Mucosa of rectum (tissue), 2 donors: ENCODE results near the gene IFRD1.

ENCODE experiments used
- H3K27ac ChIP-seq, 2 donors: one replicate each; pipeline ENCODE4 v1.7.0; 2013; ENCODE audit warnings: inconsistent platforms in 2 of 2, low read depth in 2 of 2, low read length in 2 of 2
- H3K27me3 ChIP-seq, 2 donors: one replicate each; pipeline ENCODE4 v1.7.0; 2013; ENCODE audit warnings: low read length in 2 of 2; ENCODE audit not compliant: control insufficient read depth in 2 of 2, insufficient read depth in 2 of 2
- H3K36me3 ChIP-seq, 2 donors: one replicate each; pipeline ENCODE4 v1.7.0; 2013; ENCODE audit warnings: low read length in 2 of 2; ENCODE audit not compliant: control insufficient read depth in 2 of 2, insufficient read depth in 2 of 2
- H3K4me1 ChIP-seq, 2 donors: one replicate each; pipeline ENCODE4 v1.7.0; 2013; ENCODE audit warnings: low read length in 2 of 2, mild to moderate bottlenecking in 1 of 2; ENCODE audit not compliant: control insufficient read depth in 2 of 2, insufficient read depth in 2 of 2
- H3K4me3 ChIP-seq, 2 donors: one replicate each; pipeline ENCODE4 v1.7.0; 2013; ENCODE audit warnings: low read length in 2 of 2
- H3K9ac ChIP-seq, 2 donors: one replicate each; pipeline ENCODE4 v1.7.0; 2013; ENCODE audit warnings: low read length in 2 of 2, low read depth in 1 of 2, mild to moderate bottlenecking in 1 of 2
- H3K9me3 ChIP-seq, 2 donors: one replicate each; pipeline ENCODE4 v1.7.0; 2013; ENCODE audit warnings: low read length in 2 of 2; ENCODE audit not compliant: control insufficient read depth in 2 of 2
- donor health status: healthy.
- donor health status: Normal muscosa, but diverticular disease.

Gene IFRD1

DNA sequence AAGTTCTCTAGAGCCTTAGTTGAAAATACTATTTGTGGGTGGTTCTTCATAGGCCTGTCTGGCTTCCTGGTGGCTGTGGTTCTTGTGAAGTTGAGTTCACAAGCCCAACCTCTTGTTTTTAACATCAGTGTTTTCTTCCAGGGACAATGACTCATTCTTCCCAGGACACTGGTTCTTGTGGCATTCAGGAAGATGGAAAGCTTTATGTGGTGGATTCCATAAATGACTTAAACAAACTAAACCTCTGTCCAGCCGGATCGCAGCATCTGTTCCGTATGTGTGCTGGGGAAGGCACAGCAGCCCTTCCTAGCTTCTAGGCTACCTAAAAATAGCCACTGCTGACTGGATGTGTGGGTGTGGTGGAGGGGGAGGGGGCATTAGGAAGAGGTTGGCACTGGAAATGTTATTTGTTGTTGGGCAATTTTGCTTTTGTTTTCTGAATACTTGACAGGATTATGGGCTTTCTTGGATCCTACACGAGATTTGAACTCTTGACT, 34.5 kb downstream of the IFRD1 start:
- no peaks in the 10 kb centered on the region for H3K36me3 ChIP-seq
- H3K27me3 ChIP-seq: no peaks in the 10 kb centered on the region
- H3K27ac ChIP-seq: peak overlapping the region; percentile 35 to 65
- no peak overlapping the region for H3K9ac ChIP-seq
- no peak overlapping the region for H3K4me3 ChIP-seq
- H3K9me3 ChIP-seq: no peaks in the 10 kb centered on the region
- H3K4me1 ChIP-seq: no peaks in the 10 kb centered on the region

DNA sequence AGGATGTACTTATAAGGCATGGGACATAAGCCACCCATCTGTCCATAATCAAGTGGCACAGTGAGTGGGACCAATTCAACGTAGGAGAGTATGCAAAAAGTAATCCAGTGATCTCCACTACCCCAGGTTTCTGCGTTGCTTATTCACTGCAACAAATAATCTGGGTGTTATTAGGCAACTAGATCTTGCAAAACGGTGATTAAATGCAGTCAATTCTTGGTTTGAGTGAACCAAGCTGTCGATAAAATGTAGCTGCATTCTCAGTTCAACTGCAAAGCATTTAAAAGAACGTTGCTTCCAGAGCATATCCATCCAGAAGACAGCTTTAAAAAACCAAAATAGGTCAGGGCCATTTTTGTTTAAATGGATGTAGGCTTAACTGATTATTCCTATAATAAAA, 35.5 kb downstream of the IFRD1 start:
- Histone ChIP-seq H3K36me3 (no peaks in the 10 kb centered on the region), H3K4me3 (no peak overlapping the region), H3K27ac (no peak overlapping the region), H3K9ac (no peak overlapping the region), H3K4me1 (no peaks in the 10 kb centered on the region), H3K27me3 (no peaks in the 10 kb centered on the region), H3K9me3 (no peaks in the 10 kb centered on the region)

DNA sequence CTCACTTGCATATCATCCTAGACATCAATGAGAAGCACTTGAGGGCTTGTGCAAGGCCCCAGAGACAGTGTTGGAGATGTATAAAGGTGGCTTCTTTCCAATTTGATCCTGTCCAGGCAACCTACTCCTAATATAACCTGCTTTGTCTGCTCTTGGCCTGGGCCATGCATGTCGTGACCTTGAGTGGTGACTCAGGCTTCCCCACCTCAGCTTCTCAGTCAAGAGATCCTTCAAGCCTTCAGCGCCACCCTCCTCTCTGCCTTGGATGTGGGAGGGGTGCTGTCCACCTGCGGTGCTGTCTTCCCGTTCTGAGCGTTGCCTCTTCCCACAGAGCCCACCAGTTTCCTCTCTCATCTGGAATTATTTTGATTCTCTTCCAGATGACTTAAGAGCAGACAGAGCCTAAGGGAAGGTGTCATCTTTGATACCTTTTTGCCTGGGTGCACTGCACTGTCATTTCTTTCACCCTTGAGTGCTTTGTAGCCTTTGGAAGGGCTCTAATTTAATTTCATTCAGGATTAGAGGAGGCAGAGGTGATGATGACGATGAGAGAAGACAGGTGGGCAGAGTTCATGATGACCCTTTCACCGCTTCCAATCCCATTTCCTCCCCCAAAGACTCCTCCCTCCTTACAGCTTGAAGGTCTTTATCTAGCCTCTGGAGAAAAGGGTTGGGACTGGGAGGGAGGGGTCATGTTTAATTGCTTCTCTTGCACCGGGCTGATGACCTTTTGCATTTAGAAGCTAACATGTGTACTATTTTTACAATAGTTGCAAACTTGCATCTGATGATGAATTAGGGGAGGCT, 37.4 kb downstream of the IFRD1 start:
- Histone ChIP-seq H3K36me3 (no peaks in the 10 kb centered on the region), H3K9me3 (no peaks in the 10 kb centered on the region), H3K9ac (no peak overlapping the region), H3K27me3 (no peaks in the 10 kb centered on the region), H3K4me1 (no peaks in the 10 kb centered on the region), H3K4me3 (no peak overlapping the region), H3K27ac (no peak overlapping the region)

DNA sequence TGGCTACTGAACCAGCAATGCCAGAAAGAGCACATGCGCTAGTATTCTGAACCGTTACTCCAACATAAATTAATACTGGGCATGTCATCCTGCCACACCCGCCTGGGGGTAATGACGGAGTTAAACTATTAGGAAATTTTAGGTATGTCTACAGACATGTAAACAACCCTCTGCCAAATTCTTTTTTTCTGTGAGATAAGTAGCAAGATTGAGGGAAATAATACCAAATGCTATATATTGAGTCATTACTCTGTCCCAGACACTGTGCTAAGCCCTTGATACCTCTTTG, 37.9 kb downstream of the IFRD1 start:
- no peak overlapping the region for H3K27ac ChIP-seq
- H3K4me1 ChIP-seq: no peaks in the 10 kb centered on the region
- no peaks in the 10 kb centered on the region for H3K9me3 ChIP-seq
- no peak overlapping the region for H3K4me3 ChIP-seq
- H3K27me3 ChIP-seq: no peaks in the 10 kb centered on the region
- H3K9ac ChIP-seq: no peak overlapping the region
- no peaks in the 10 kb centered on the region for H3K36me3 ChIP-seq

DNA sequence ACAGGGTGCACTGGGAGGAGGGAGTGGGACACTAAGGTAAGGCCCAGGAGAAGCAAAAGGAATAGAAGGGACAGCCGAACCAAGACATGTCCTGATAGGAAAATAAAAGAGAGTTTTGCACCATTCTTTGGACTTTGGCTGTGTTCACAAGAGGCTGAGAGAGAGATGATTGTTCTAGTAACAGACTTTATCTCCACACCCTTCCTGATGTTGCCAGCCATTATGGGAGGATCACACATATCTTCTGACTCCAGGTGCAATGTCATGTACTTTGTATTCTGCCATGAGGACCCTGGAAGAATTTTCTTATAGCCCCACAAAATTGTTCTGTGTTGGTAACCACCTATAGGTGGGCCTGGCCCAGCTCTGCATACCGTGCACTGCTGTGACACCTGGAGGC, 41.9 kb downstream of the IFRD1 start:
- Histone ChIP-seq H3K4me3 (no peak overlapping the region), H3K27me3 (no peaks in the 10 kb centered on the region), H3K9me3 (no peaks in the 10 kb centered on the region)

DNA sequence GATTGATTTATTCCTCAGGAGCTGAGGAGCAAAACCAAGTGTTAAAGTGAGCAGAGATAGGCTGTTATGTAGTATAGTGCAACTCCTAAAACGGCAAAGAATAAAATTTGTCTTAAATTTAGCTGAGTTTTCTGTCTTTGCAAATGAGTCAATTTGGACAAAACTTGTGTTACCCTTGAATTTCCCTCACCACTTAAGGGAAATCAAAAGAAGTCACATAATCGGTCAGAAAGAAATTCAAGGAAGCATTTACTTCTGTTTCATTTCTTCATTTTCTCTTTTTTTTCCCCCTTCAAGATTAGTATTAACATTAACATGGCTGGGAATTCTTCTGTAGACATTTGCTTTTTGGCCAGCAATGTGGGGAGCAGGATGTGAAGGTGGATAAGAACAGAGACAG, 44.4 kb downstream of the IFRD1 start:
- Histone ChIP-seq H3K36me3 (no peaks in the 10 kb centered on the region), H3K4me1 (no peaks in the 10 kb centered on the region), H3K9me3 (no peaks in the 10 kb centered on the region), H3K27me3 (no peaks in the 10 kb centered on the region), H3K27ac (no peak overlapping the region), H3K9ac (no peak overlapping the region), H3K4me3 (no peak overlapping the region)

More for the DNA sequence above, 41.9 kb downstream of the IFRD1 start:
- H3K4me1 ChIP-seq: no peaks in the 10 kb centered on the region
- H3K36me3 ChIP-seq: no peaks in the 10 kb centered on the region
- no peak overlapping the region for H3K9ac ChIP-seq
- H3K27ac ChIP-seq: no peak overlapping the region

DNA sequence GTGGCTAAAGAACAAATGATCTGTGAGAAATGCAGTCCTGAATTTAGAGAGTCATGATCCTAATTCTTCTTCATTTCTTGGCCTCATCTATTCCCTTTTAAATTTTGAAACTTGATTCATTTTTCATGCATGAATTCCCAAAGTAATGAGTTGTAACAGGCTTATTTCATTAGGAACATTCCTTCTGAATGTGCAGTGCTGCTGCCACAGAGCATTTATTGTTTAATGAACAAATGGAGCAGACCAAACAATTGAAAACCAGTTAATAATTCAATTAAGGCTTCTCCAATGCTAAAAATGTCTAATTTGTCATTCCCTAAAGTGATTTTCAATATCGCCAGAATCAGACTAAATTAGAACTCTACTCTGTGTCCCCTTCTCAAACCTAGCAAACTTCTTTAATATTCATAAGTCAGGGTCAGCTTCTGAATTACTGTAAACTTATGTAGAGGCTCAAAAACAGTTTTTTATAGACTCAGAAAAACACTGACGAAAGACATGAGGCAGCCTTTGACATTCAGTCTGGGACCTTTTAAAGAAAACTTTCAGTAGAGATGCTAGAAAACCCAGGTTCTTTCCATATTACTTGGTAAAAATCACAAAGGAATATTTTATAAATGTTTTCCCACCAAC, 45.0 kb downstream of the IFRD1 start:
- Histone ChIP-seq H3K27ac (no peak overlapping the region), H3K4me1 (no peaks in the 10 kb centered on the region), H3K27me3 (no peaks in the 10 kb centered on the region), H3K36me3 (no peaks in the 10 kb centered on the region), H3K4me3 (no peak overlapping the region), H3K9ac (no peak overlapping the region), H3K9me3 (no peaks in the 10 kb centered on the region)

DNA sequence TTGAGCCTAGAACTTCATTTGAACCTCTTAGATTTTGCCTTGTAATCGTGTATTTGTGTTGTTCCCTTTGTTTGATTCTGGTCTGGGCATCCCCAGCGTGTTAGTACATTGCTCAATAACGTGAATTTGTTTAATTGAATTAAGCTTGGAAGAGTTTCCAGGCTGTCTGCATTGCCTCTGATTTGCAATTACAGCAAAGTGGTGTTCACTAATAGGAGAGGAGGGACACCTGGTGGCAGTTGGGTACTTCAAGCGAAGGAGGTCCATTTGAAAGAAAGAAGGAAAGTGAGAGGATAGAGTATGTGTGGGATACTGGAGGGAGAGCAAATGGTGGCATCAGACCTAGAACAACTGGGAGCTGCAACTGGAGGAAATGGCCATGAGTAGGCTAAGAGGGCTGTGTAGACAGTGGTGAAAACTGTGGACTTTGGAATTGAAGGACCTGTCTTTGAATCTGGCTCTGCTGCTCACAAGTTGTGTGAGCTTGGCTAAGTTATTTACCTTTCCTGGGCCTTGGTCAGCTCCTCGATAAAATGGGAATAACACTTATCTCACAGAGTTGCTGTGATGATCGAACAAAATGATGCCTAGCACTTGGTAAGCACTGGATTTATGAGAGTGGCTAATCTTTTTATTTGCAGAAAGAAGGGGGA, 45.7 kb downstream of the IFRD1 start:
- Histone ChIP-seq H3K27me3 (no peaks in the 10 kb centered on the region), H3K27ac (no peak overlapping the region), H3K4me1 (no peaks in the 10 kb centered on the region)

DNA sequence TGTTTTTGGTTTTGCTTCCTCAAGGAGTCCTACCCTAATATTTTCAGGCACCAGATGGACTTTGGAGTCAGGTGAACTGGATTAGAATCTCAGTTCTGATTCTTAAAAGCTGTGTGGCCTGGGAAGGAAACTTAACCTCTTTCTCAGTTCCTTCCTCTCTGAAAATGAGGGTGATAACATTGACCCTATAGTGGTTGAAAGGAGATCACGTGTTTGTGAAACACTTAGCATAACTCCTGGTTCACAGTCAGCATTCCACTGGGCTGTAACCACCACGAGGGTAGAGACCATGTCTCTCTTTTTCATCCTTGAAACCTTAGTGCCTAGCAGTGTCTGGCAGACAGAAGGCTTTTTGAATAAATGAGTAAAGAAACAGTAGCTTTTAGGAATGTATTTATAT, 47.2 kb downstream of the IFRD1 start:
- Histone ChIP-seq H3K36me3 (no peaks in the 10 kb centered on the region), H3K9ac (no peak overlapping the region), H3K27me3 (no peaks in the 10 kb centered on the region), H3K4me1 (peaks cover 3 to 4% of the 10 kb centered on the region in 2 donors), H3K27ac (no peak overlapping the region), H3K9me3 (no peaks in the 10 kb centered on the region), H3K4me3 (no peak overlapping the region)

More for the DNA sequence above, 45.7 kb downstream of the IFRD1 start:
- Histone ChIP-seq H3K36me3 (no peaks in the 10 kb centered on the region), H3K9me3 (no peaks in the 10 kb centered on the region), H3K4me3 (no peak overlapping the region), H3K9ac (no peak overlapping the region)

DNA sequence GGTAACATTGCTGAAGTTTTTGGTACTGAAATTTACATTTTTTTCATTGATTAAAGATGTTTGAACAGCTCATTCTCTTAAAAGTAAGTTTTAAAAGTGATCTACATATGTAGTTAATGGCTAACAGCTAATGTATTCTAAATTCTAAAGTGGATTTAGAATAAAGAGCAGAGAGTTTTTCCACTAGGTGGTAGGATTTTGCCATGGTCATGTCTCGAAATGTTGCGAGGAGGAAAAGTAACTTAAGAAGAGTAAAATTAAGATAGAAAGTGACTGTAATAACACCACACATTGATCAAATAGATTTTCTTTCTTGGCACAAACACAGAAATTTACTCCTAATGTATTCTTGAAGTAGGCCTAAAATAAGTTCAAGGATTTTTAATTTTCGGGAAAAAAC, 50.4 kb downstream of the IFRD1 start:
- H3K36me3 ChIP-seq: no peaks in the 10 kb centered on the region
- H3K27ac ChIP-seq: no peak overlapping the region
- no peak overlapping the region for H3K4me3 ChIP-seq
- H3K9ac ChIP-seq: no peak overlapping the region
- H3K27me3 ChIP-seq: no peaks in the 10 kb centered on the region
- H3K9me3 ChIP-seq: no peaks in the 10 kb centered on the region
- H3K4me1 ChIP-seq: peaks cover 3 to 4% of the 10 kb centered on the region in 2 donors
